Femur (tissue), 1 donor: ENCODE data around the gene RSPH6A.

Experiments
- DNase-seq: peaks from one replicate; pipeline ENCODE4 v3.0.0-alpha.2; 2017

Gene RSPH6A

DNA sequence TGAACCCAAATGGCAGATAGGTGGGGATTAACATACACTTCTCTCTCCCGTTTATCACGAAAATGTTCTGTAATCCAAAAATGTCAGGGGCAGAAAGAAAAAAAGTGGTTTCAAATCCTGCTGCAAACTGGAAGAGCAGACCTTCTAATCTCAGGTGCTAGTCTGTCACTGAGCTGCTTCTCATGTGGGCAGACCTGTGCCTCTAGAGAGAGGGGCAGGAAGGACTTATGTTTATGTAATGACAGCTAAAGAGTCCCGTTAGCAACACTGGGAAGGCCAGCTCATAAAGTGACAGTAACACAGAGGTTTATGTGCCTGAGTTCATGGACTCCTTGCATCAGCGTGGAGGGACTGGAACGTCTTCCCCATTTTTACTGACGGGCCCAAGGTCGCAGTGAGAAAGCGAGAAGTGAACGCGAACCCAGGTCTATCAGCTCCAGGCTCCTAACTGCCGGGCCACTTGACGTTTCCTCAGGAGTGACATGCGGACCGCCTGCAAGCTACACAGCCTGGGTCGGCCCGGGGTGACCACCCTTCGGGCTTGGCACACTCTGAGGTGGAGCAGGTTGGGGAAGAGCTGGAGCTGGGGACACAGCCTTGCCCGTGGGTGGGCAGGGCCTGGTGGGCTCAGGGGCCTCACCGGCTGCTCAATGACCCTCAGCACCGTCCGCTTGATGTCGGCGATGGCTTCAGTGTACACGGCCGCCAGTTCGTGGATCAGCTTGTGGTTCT, 9.6 kb upstream of the RSPH6A start:
- DNase-seq, result no peak

GRCh38 chr19:45824041-45824471, 8.9 kb upstream of the RSPH6A start:
- no peak for DNase-seq

GRCh38 chr19:45823182-45823581, 8.1 kb upstream of the RSPH6A start:
- no peak for DNase-seq

- DNase-seq, result no peak
These were observed 7.6 kb upstream of the RSPH6A start for GRCh38 chr19:45822716-45823115.

DNA sequence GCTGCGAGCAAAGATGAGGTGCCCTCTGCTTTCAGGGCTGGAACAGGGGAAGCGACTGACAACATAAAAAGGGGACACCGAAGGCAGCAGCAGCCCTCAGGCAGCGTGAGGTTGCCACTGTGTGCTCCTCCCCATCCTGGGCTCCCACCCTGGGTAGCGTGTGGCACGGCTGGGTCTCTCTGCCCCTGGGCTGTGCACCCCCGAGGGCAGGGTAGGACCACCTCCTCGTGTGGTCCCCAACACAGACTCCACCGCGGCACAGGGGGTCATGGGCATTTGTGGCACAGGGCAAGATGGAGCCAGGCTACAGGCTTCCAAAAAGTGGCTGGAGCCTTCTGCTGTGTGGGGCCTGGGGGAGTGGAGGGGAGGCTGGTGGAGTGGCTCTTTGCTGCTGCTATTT, 6.5 kb upstream of the RSPH6A start:
- DNase-seq, result no peak

- DNase-seq, result no peak
These were observed 6.0 kb upstream of the RSPH6A start for GRCh38 chr19:45821103-45821521.

GRCh38 chr19:45820413-45821102, 5.5 kb upstream of the RSPH6A start:
- no peak for DNase-seq

GRCh38 chr19:45819769-45820168, 4.7 kb upstream of the RSPH6A start:
- DNase-seq, result no peak

DNA sequence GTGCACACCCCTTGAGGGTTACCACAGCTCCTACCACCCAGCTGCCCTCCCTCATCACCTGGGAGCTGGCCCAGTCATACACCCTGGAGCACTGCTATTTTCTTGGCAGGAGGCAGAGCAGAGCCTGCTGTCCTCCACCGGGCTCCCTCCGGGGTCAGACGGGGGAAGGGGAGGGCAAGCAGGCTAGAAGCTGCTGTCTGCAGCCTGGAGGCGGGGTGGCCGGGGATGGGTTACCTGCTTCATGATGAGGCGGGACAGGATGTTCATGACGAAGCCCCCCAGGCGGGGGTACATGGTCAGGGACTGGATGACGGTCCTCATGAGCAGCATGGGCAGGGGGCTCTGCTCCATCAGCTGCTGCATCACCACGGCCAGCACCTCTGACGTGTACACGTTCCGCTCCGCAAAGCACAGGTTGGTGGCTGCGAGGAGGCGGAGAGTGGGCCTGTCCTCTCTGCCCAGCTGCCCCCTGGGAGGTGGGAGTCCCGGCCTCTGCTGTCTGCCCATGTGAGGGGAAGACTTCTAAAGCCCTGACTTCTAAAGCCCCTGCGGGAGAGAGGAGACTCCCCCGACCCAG, 2.7 kb upstream of the RSPH6A start:
- DNase-seq, result peak; percentile 32

DNA sequence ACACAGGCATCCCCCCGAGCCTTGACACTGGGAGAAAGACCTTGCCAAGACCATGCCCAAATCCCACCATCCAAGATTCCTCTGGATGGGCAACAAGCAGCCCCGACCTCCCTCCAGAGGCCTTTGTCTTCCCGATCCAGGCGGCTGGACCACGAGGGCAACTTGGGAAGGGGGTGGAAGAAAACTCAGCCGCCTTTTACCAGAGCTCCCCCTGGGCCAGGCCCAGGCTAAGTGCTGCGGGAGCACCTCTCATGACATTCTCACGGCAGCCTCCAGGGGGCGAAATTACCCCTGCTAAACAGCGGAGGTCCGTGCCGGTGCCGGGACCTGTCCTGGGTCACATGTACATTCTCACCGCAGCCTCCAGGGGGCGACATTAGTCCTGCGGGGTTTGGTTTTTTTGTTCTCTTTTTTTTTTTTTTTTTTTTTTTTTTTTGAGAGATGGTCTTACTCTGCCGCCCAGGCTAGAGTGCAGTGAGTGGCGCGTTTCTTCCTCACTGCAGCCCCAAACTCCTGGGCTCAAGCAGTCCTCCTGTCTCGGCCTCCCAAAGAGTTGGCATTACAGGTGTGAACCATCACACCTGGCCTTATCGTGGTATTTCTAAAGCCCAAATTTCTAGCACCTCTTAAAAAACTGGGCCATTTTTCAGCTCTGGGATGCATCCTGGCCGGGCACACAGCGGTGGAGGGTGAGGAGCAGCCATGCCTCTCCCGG, 2.1 kb upstream of the RSPH6A start:
- DNase-seq, result peak; percentile 95

- no peak for DNase-seq
These were observed 1.3 kb upstream of the RSPH6A start for GRCh38 chr19:45816236-45817009.

DNA sequence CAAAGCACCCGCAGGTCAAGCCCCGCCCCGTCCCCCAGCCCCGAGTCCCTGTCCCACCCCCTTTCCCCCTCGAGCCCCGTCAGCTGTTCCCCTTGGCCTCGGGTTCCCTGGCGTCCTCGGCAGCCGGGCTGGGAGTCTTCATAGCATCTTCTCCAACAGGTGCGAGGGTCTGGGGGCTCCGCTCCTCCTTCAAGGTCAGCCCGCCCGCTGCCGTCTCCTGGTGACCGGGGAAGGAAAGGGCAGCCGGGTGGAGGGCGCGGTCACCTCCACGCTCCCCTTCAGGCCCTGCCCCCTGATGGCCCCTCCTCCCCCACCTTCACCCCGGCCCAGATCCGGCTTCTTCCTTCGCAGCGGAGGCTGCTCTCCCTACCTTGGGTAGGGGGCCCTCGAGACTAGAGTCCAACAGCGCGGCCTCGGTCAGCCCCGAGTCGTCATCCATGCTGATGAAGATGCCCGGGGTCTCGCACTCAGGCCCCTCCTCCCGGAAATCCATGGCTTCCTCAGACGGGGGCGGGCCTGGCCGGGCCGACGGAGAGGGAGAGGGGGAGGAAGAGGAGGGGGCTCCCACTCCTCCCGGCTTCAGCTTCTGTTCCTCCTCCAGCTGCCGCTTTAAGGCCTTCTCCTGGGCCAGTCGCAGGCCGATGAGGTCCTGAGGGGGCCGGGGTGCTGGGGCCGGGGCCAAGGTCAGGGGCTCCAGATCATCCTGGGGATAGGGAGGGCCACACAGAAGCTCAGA, 541 bp upstream of the RSPH6A start:
- DNase-seq, result peak; percentile 72

DNA sequence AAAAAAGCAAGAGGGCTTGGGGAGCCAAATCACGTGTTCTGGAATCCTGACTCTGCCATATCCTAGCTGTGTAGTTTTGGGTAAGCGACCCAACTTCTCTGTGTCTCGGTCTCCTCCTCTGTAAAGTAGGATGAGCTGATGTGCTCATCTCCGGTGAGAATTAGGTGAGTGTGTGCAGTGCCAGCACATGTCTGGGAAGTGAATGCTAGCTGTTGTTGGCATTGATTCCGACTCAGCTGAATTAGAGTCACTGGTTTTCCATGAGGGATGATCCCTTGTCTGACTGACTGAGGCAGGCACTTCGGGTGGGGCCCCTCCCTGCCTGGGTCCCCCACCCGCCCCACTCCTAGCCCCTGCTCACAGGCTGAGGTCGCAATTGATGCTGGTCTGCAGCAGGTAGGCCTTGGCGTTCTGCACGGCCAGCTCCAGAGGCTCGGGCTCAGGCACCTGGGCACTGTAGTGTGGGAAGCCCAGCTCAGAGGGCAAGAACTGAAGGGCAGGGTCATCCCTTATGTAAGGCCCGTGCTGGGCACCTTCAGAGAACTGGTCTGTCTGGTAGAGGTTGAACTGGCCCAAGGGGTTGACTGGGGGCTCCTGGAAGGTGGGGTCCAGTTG, 835 bp downstream of the RSPH6A start:
- DNase-seq, result no peak

- no peak for DNase-seq
These were observed 2.8 kb downstream of the RSPH6A start for GRCh38 chr19:45812297-45812696.

DNA sequence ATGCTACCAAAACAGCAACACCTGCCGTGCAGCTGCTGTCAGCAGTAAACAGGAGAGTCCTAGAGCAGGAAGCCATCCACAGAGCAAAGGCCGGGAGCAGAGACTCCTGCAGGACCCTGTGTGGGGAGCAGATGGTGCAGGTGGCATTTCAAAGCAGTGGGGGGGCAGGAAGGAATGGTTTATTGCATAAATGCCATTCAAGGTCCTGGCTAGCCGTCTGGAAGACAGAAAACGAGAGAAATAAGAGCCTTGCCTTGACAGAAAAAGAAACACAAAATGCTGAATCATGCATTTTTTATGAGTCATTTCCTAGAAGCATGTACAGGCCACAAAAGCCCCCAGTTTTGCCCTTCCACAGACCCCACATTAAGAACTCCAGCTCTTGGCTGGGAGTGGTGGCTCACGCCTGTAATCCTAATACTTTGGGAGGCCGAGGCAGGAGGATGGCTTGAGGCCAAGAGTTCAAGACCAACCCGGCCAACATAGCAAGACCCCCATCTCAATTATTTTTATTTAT, 5.4 kb downstream of the RSPH6A start:
- no peak for DNase-seq

DNA sequence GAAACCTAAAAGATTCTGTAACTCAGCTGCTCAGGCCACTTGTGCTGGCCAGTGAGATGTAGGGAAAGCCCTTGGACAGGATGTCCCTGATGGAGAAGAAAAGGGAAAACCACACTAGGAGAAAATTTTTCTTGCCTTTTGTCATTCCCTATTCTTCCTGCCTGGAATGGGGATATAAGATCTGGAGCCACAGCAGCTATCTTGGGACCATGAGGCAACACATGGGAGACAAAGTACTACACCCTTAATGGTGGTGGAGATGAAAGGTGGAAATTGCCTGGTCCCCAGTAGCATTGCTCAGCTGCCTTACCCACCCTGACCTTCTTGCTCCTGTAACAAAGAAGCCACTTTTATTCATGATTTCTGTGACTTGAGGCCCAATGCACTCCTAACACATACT, 9.4 kb downstream of the RSPH6A start:
- no peak for DNase-seq

DNA sequence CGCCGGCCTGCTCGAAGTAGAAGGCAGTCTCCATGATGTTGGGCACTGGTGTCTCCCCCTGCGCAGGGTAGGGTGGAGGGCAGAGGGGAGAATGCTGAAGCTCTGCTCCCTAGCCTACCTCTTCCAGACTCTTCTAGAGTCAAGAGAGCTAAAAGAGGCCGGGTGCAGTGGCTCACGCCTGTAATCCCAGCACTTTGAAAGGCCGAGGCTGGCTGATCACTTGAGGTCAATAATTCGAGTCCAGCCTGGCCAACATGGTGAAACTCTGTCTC, 10.2 kb downstream of the RSPH6A start:
- DNase-seq, result no peak

DNA sequence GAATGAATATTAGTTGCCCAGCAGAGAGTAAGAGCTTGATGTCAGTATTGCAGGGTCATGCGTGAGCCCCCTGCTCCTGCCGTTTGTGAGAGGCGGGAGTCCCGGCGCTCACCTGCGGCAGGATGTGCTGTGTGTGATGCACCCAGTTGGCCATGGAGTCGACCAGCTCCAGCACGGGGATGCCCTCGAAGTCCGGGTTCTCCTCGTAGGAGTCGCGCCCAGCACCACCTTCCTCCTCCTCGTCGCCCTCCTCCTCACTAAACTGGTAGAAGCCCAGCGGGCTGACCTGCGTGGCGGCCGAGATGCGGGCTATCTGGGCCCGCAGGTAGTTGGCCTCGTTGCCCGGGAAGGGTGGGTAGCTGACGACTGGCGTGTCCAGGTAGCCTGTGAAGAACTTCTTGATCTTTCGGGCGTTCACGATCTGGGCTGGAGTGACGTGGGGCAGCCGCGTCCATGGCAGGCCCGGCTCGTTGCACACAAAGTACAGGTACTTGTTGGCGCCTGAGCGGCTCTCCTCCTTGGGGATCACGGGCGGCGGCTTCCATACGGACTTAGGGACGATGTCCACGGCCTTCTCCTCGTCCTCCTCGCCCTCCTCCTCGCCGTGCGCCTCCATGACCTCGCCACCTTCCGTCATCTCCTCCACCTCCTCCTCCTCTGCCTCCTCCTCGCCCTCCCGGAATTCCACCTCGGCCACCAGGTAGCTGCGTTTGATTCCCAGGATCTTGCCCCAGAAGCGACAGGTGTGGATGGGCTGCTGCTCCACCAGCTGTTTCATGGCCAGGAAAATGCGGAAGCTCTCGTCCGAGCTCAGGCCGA, 10.8 kb downstream of the RSPH6A start:
- no peak for DNase-seq

- DNase-seq, result no peak
These were observed 13.4 kb downstream of the RSPH6A start for GRCh38 chr19:45801603-45802175.

- no peak for DNase-seq
These were observed 15.0 kb downstream of the RSPH6A start for GRCh38 chr19:45800070-45800553.
